HG02938 (cell line): Measurements from ENCODE around the gene UBE2G1.

Experiments used
- ATAC-seq: cut with Tn5 transposase; IDR thresholded peaks from one replicate; pipeline ENCODE4 v1.9.1; 2021; ENCODE audit warnings: mild to moderate bottlenecking, moderate library complexity; ENCODE audit not compliant: unreplicated experiment

The UBE2G1 gene

GRCh38 chr17:4340914-4341615 lies 25.4 kb downstream of the UBE2G1 start:
- no peak for ATAC-seq

DNA sequence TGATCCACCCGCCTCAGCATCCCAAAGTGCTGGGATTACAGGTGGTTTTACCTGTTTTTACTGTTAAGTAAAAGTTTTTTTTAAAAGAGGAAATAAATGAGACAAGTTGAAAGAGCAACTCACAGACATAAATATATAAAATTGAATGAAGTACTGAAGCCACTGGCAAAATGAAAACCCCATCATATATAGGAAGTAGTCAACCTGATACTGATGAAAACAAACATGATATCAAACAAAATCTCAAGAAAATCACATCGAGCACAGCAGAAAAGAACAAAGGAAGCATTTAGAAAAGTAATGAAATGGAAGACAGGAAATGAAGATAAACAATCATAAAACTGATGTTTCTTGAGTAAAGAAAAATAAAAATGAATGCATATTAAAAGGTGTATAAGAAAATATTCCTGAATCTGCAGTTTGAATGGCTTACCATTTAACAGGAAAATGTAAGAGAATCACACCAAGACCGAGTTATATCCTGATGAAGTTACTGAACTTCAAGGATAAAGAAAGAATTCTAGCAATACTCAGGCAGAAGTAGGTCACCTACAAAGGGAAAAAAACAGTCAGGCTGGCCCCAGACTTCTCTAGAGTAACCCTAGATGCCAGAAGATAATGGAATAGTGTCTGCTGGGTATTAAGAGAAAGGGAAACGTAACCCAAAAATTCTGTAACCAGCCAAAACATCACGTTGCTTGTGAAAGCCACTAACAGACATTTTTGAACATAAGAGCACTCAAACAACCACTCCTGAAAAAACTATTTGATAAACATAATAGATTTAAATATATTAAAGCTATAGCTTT lies 31.5 kb downstream of the UBE2G1 start:
- no peak for ATAC-seq

DNA sequence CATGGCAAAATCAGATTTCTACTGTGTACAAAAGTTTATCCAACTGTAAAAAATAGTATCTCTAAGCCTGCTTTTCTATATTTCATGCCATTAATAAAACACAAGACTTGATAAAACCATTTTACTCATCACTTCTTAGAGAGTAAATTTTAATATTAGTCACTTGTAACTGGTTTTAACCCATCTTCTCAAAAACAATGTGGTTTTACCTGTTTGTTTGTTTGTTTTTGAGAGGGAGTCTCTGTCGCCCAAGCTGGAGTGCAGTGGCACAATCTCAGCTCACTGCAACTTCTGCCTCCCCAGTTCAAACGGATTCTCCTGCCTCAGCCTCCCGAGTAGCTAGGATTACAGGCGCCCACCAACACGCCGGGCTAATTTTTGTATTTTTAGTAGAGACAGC lies 32.1 kb downstream of the UBE2G1 start:
- no peak for ATAC-seq

GRCh38 chr17:4333041-4333440 lies 33.4 kb downstream of the UBE2G1 start:
- no peak for ATAC-seq

GRCh38 chr17:4332296-4332970 lies 34.0 kb downstream of the UBE2G1 start:
- ATAC-seq, result no peak

GRCh38 chr17:4331614-4332013 lies 34.9 kb downstream of the UBE2G1 start:
- no peak for ATAC-seq

- no peak for ATAC-seq
These were observed 36.6 kb downstream of the UBE2G1 start for GRCh38 chr17:4329838-4330237.

- no peak for ATAC-seq
These were observed 38.9 kb downstream of the UBE2G1 start for GRCh38 chr17:4327606-4328005.

GRCh38 chr17:4326608-4327007 lies 39.9 kb downstream of the UBE2G1 start:
- no peak for ATAC-seq

- ATAC-seq, result no peak
These were observed 40.4 kb downstream of the UBE2G1 start for GRCh38 chr17:4326112-4326511.

GRCh38 chr17:4324463-4324862 lies 42.0 kb downstream of the UBE2G1 start:
- no peak for ATAC-seq

- ATAC-seq, result no peak
These were observed 47.3 kb downstream of the UBE2G1 start for GRCh38 chr17:4319221-4319620.

DNA sequence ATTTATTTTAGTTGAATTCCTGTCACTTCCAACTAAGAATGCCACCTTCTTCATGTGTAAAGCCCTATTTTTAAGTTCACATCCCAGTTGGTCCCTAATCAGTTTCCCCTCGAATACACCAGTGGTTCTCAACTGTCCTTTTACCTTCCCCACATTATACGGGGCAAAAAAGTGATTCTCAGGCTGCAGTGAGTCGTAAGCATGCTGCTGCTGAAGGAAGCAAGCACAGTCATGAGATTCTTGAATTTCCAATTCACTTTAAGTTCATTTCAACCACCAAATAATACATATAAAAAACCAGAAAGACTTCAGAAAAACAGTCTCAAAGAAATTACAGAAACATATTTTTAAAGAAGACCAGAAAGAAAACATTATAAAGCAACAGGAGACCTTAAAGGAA lies 47.9 kb downstream of the UBE2G1 start:
- ATAC-seq, result no peak

DNA sequence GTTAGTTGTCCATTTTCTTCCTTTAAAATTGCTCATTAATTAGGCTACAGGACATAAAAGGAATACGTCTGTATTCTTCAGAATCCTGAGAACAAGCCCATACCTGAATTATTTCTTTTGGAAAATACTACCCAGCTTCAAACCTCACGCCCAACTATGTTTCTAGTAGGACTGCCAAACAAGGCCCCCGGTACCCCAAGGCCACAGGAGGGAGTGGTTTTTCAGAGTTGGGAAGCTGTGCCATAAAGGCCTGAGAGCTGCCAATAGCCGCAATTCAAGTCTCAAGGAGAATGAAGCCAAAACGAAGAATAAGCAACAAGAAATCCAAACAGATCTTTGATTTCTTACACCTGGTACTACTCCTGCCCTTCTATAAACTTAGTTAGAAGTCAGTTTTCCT lies 48.3 kb downstream of the UBE2G1 start:
- ATAC-seq, result no peak

DNA sequence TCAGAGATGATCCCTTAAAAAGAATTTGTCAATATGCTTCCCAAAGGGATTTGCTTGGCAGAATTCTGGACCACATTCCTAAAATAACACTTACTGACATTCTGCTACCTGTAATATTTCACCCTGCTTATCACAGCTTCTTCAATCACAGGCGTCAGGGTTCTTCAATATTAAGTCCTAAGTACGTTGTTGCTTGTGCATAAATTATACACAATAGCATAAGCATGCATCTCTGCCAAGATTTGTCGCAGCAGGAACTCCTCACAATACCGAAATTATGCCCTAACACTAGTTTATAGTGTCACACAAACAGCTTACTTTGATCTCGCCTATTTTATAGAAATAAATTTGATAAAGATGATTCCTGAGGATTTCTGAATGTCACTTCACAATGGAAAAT lies 48.9 kb downstream of the UBE2G1 start:
- no peak for ATAC-seq

DNA sequence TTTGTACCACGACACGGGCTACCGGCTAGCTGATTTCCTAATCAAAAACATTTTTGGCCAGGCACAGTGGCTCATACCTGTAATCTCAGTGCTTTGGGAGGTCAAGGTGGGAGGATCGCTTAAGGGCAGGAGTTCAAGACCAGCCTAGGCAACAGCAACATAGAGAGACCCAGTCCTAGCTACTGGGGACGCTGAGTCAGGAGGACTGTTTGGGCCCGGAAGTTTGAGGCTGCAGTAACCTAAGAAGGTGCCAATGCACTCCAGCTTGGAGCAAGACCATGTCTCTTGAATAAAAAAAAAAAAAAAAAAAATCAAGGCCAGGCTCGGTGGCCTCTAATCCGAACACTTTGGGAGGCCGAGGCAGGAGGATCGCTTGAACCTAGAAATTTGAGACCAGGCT lies 49.8 kb downstream of the UBE2G1 start:
- no peak for ATAC-seq

DNA sequence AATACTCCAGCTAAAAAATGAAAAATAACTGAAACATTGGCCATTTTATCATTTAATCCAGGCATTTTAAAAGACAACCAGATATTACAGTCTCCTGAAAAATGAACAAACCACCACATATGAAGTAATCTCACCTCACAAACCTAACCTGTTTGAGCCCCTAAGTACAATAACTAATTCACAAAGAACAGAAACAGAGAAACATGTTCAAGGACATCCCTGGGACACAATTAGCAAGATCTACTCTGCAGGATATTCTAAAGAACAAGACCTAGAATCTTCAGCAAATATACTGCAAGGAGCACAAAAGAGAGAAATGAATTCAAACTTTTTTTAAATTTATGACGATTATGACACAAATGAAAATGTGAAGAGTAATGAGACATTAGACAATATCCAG lies 51.9 kb downstream of the UBE2G1 start:
- no peak for ATAC-seq

DNA sequence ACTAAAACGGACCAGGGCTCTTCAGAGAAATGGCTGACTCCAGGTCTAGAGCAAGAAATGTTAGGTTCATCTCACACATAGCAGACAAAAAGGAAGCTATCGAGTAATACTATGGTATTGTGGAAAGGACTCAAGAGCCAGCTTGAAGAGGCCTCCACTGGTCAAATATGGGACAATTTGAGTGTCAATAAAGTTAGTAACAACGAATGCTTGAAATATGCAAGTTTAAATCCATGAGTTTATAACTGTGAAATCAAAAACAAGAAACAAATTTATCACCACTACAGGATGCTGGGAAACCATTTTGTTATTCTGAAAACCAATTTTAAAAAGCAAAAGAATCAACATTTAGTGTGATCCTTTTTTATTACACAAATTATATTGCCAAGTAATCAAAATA lies 52.3 kb downstream of the UBE2G1 start:
- ATAC-seq, result no peak

DNA sequence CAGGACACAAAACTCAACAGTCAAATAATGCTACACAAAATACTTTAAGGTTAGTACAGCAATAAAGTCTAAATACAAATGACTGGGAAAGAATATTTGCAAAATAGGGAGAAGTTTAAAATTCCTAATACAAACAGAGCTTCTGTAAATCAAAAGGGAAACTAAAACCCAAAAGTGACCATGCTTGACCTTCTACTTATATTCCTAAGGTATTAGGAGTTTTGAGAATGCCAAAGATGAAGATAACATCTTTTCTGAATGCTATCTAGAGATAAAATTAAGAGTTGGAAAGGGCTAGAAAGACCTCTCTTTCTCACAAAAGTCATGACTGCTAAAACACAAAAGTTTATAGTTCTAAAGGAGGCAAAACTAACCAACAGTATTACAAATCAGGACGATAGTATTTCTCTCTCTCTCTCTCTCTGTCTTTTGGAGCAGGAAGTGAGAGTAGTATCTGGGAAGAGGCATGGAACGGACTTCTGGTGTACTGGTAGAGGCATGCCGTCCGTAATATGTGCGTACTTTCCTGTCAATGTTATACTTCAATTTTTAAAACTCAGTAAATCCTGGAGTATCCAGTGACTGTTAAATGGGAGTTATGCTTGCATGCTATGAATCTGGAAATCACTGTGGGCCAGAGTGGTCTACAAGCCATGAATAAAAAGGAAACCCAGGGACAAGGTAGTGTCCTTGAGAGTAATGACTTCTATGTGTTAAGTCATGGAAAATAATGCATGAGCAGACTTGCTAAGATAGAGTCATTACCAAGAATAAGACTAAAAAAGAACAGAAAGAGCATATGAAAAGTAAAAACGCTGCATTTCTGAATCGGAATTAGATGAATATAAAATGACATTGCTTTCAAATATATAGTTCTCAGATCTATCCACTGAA lies 53.0 kb downstream of the UBE2G1 start:
- ATAC-seq, result no peak

- no peak for ATAC-seq
These were observed 56.0 kb downstream of the UBE2G1 start for GRCh38 chr17:4310354-4311060.
